A549 (cell line): ENCODE results near the gene RECQL. TPM values are rescaled to one million over a fixed set of nuclear protein-coding genes. Genes with fewer than 3 reads are reported as not detected.

ENCODE experiments used
- ATAC-seq, 2 experiments: fragments of 200-7000 bp in 1 of 2; fragments of >200 bp in 1 of 2; cut with Nextera tagmentation in 1 of 2; cut with Tn5 transposase in 1 of 2; 3 replicates each; pipeline versions ENCODE4 v1.8.0 to v1.9.1; 2018 to 2020; ENCODE audit warnings: mild to moderate bottlenecking in 1 of 2, moderate library complexity in 1 of 2
- CTCF ChIA-PET: fragments of 300-600 bp; sonication (Branson Sonifier 250); formaldehyde crosslinking; extraction: SDS; loops from one replicate; lab custom pipeline; 2021; ENCODE audit warnings: antibody characterized with exemption, inconsistent platforms; lab: Yijun Ruan, JAX
- POLR2A ChIA-PET: fragments of 350-600 bp; formaldehyde crosslinking; extraction: SDS; loops from one replicate; lab custom pipeline; 2021; ENCODE audit warnings: antibody characterized with exemption, inconsistent platforms; lab: Yijun Ruan, JAX
- DNase-seq, 2 experiments: peaks; one replicate each; pipeline versions ENCODE4 v3.0.0 to v3.0.0-alpha.2; 2011 to 2016; ENCODE audit warnings: low read depth in 1 of 2, low spot score in 1 of 2
- FAIRE-seq: peaks from 2 replicates; lab custom pipeline; 2011; peaks lifted over from hg19 to GRCh38; lab: Jason Lieb, UNC
- H3K27ac ChIP-seq, 2 experiments: fragments of >200 bp; sonication (Bioruptor Twin); formaldehyde crosslinking; 3 replicates each; pipeline ENCODE4 v1.5.1; 2016 to 2017
- H3K4me1 ChIP-seq: fragments of >200 bp; sonication (Bioruptor Twin); formaldehyde crosslinking; 3 replicates; pipeline ENCODE4 v1.6.1; 2016
- H3K4me2 ChIP-seq: fragments of >200 bp; sonication (Bioruptor Twin); formaldehyde crosslinking; 3 replicates; pipeline ENCODE4 v1.6.1; 2016
- H3K4me3 ChIP-seq: fragments of >200 bp; sonication (Bioruptor Twin); formaldehyde crosslinking; 3 replicates; pipeline ENCODE4 v1.5.1; 2016
- H3K9me3 ChIP-seq: fragments of >200 bp; sonication (Bioruptor Twin); formaldehyde crosslinking; 3 replicates; pipeline ENCODE4 v1.6.1; 2016
- BCL3 ChIP-seq: fragments of >200 bp; sonication (Bioruptor Twin); formaldehyde crosslinking; IDR thresholded peaks from 3 replicates; pipeline ENCODE4 v1.6.1; 2016
- BHLHE40 ChIP-seq: IDR thresholded peaks from 2 replicates; pipeline ENCODE4 v1.6.1; 2012; ENCODE audit warnings: low read depth, low read length, inconsistent platforms
- CBX2 ChIP-seq: fragments of 200-600 bp; sonication (generic); IDR thresholded peaks from 2 replicates; pipeline ENCODE4 v1.6.1; 2016; ENCODE audit warnings: low read depth, mild to moderate bottlenecking, borderline replicate concordance
- CHD2 ChIP-seq: fragments of 150-350 bp; IDR thresholded peaks from 2 replicates; pipeline ENCODE4 v1.6.1; 2014; ENCODE audit warnings: low read length; ENCODE audit not compliant: partially characterized antibody
- CHD4 ChIP-seq: fragments of 200-600 bp; sonication (generic); IDR thresholded peaks from 2 replicates; pipeline ENCODE4 v1.6.1; 2016; ENCODE audit warnings: antibody characterized with exemption, mild to moderate bottlenecking, borderline replicate concordance
- CTCF ChIP-seq: fragments of >200 bp; sonication (Bioruptor Twin); formaldehyde crosslinking; IDR thresholded peaks from 3 replicates; pipeline ENCODE4 v1.5.1; 2016
- EP300 ChIP-seq, 2 experiments: fragments of >200 bp; sonication (Bioruptor Twin); formaldehyde crosslinking; IDR thresholded peaks; 2 replicates in 1 of 2; 3 replicates in 1 of 2; pipeline ENCODE4 v1.6.1; 2016 to 2017
- GATA3 ChIP-seq: IDR thresholded peaks from 2 replicates; pipeline ENCODE4 v1.6.1; 2012; ENCODE audit warnings: borderline replicate concordance
- HDAC2 ChIP-seq: fragments of 200-600 bp; sonication (generic); IDR thresholded peaks from 2 replicates; pipeline ENCODE4 v1.6.1; 2016
- HEYL ChIP-seq: fragments of 250-450 bp; sonication (Bioruptor Pico); IDR thresholded peaks from 2 replicates; pipeline ENCODE4 v1.8.0; 2021; ENCODE audit warnings: mild to moderate bottlenecking, moderate library complexity
- HOXB5 ChIP-seq: fragments of 250-450 bp; sonication (Bioruptor Pico); IDR thresholded peaks from 2 replicates; pipeline ENCODE4 v1.5.0; 2020; ENCODE audit warnings: mild to moderate bottlenecking, moderate library complexity
- JUNB ChIP-seq: fragments of >200 bp; sonication (Bioruptor Twin); formaldehyde crosslinking; IDR thresholded peaks from 2 replicates; pipeline ENCODE4 v1.6.1; 2016
- MAZ ChIP-seq: fragments of 150-350 bp; IDR thresholded peaks from 2 replicates; pipeline ENCODE4 v1.6.1; 2014; ENCODE audit warnings: antibody characterized with exemption, low read depth, low read length, borderline replicate concordance
- NFE2L2 ChIP-seq: fragments of 150-350 bp; conservative IDR thresholded peaks from 2 replicates; pipeline ENCODE4 v1.6.1; 2014; ENCODE audit warnings: low read length
- PBX3 ChIP-seq: IDR thresholded peaks from 2 replicates; pipeline ENCODE4 v1.6.1; 2012
- PHF8 ChIP-seq: fragments of 200-600 bp; sonication (generic); IDR thresholded peaks from 2 replicates; pipeline ENCODE4 v1.6.1; 2016; ENCODE audit warnings: low read depth, mild to moderate bottlenecking, antibody characterized with exemption, moderate library complexity, borderline replicate concordance
- POLR2AphosphoS2 ChIP-seq: conservative IDR thresholded peaks from 2 replicates; pipeline ENCODE4 v1.6.1; 2012; ENCODE audit warnings: low read length, improper control_type of control experiment, inconsistent platforms
- RNF2 ChIP-seq: fragments of 200-600 bp; sonication (generic); IDR thresholded peaks from 2 replicates; pipeline ENCODE4 v1.6.1; 2016; ENCODE audit warnings: low read depth, mild to moderate bottlenecking, antibody characterized with exemption, moderate library complexity, borderline replicate concordance
- TP53 ChIP-seq: fragments of 250-450 bp; sonication (Bioruptor Pico); IDR thresholded peaks from 2 replicates; pipeline ENCODE4 v1.5.0; 2021; ENCODE audit warnings: mild to moderate bottlenecking, moderate library complexity
- USF2 ChIP-seq: fragments of 450-650 bp; IDR thresholded peaks from 2 replicates; pipeline ENCODE4 v1.6.1; 2014; ENCODE audit warnings: antibody characterized with exemption
- WGBS: methylation state at CpG from one replicate; pipeline ENCODE4 v1.1.6; 2017; ENCODE audit errors: missing lambda C conversion rate; 5-methylcytosine and 5-hydroxymethylcytosine counted together
- polyA plus RNA-seq, 4 experiments: library from polyadenylated mRNA; depleted of rRNA in 3 of 4; stranded (reverse); fragments of >200 nt; fragmentation: RNase III in 1 of 4; extraction: RNeasy Plus Mini Kit Qiagen cat#74134 plus additional on column Dnase treatment in 1 of 4; gene quantifications; 2 replicates in 3 of 4; 3 replicates in 1 of 4; pipeline ENCODE4 v1.2.3, GENCODE V29; 2011 to 2017

Gene RECQL
- polyA plus RNA-seq, 2 of the 4 experiments (the other 2 are of a cell fraction): 77.0 to 84.2 TPM

- no peak overlapping the region for H3K27ac ChIP-seq
- TF ChIP-seq CBX2 (no peak), CHD4 (no peak), EP300 (IDR thresholded peaks at IDR 0.05) (no peak), GATA3 (peak; percentile 81), JUNB (no peak), BHLHE40 (no peak)
- DNase-seq: no peak
- no peaks in the 10 kb centered on the region for H3K9me3 ChIP-seq
- CTCF ChIA-PET: interaction anchor here (1.4 kb wide), 1 partner anchor 236 kb away, joined by 4 read pairs; no protein-coding TSS in a partner anchor
- peak overlapping the region; percentile 50 for H3K4me2 ChIP-seq
- FAIRE-seq: peak; percentile 80
- peaks cover 18% of the 10 kb centered on the region for H3K4me1 ChIP-seq
- POLR2A ChIA-PET: no interaction called here
- ATAC-seq: peak in 1 of 2 experiments; percentile 66; a peak in 3 of 6 replicates
- H3K4me3 ChIP-seq: no peak overlapping the region
These were observed 57.0 kb downstream of the RECQL start for GRCh38 chr12:21444193-21445146.

GRCh38 chr12:21439347-21439746, 62.1 kb downstream of the RECQL start:
- POLR2A ChIA-PET: no interaction called here
- ATAC-seq: no peak
- TF ChIP-seq TP53 (CRISPR knock-in tag) (no peak), BHLHE40 (no peak), POLR2AphosphoS2 (no peak), RNF2 (no peak), HDAC2 (no peak), HOXB5 (no peak), CHD2 (no peak), BCL3 (no peak), NFE2L2 (no peak), USF2 (no peak), MAZ (no peak), CBX2 (no peak), EP300 (IDR thresholded peaks at IDR 0.05) (no peak), PHF8 (no peak), HEYL (CRISPR knock-in tag) (no peak), PBX3 (no peak), CTCF (no peak)
- TF ChIP-seq, all 56 proteins: peak for 0
- H3K4me2 ChIP-seq: peak overlapping the region; percentile 92
- H3K27ac ChIP-seq: peak overlapping the region in 1 of 2 experiments; percentile 99; a peak in 1 of 6 replicates
- CTCF ChIA-PET: interaction anchor here (0.5 kb wide), 1 partner anchor 9 kb away, joined by 4 read pairs; no protein-coding TSS in a partner anchor
- no peak for DNase-seq
- WGBS: 94% methylated on average over 3 of the region's 3 CpGs
- no peaks in the 10 kb centered on the region for H3K9me3 ChIP-seq
- no peak for FAIRE-seq
- peaks cover 17% of the 10 kb centered on the region for H3K4me1 ChIP-seq
- no peak overlapping the region for H3K4me3 ChIP-seq
